ENCODE measurements around the gene NF1.
"Not testable (repeated sequence)": the region's sequence is repeated elsewhere in the genome, so short reads cannot be mapped to it uniquely, and the experiment has no call there.

Gene NF1

DNA sequence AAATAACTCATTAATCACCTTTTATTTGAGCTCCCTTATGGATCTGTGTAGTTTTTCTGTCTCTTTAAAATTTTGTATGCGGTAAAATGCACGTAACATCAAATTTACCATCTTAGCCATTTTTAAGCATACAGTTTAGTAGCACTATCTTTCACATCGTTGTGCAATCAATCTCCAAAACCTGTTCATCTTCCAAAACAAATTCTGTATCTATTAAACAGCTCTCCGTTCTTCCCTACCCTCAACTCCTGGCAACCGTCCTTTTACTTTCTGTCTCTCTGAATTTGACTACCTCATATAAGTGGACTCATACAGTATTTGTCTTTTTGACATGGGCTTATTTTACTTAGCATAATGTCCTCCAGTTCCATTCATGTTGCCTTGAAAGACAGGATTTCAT is 100.5 kb downstream of the NF1 start:
- TF ChIP-seq, protein P1, sequence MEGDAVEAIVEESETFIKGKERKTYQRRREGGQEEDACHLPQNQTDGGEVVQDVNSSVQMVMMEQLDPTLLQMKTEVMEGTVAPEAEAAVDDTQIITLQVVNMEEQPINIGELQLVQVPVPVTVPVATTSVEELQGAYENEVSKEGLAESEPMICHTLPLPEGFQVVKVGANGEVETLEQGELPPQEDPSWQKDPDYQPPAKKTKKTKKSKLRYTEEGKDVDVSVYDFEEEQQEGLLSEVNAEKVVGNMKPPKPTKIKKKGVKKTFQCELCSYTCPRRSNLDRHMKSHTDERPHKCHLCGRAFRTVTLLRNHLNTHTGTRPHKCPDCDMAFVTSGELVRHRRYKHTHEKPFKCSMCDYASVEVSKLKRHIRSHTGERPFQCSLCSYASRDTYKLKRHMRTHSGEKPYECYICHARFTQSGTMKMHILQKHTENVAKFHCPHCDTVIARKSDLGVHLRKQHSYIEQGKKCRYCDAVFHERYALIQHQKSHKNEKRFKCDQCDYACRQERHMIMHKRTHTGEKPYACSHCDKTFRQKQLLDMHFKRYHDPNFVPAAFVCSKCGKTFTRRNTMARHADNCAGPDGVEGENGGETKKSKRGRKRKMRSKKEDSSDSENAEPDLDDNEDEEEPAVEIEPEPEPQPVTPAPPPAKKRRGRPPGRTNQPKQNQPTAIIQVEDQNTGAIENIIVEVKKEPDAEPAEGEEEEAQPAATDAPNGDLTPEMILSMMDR (IDR thresholded peaks at IDR 0.05), result no peak
- no peak overlapping the region for H3K4me3 ChIP-seq
- no peak overlapping the region for H3K27ac ChIP-seq
- no peak for DNase-seq (ENCODE audit: low spot score)

DNA sequence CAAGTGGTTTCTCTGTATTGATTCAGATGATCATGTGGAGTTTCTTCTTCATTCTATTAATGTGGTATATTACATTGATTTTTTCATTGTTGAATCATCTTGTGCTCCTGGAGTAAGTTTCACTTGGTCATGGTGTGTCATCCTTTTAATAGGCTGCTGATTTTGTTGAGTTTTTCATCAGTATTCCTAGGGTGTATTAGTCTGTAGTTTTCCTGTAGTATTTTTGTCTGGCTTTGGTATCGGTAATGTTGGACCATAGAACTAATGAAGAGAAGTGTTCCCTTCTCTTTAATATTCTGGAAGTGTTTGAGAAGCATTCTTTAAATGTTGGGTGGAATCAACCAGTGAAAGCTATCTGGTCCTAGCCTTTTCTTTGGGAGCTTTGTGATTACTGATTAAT is 103.2 kb downstream of the NF1 start:
- DNase-seq (ENCODE audit: low spot score), result no peak
- no peak overlapping the region for H3K4me3 ChIP-seq
- no peak overlapping the region for H3K27ac ChIP-seq
- TF ChIP-seq, protein P1 (IDR thresholded peaks at IDR 0.05), result no peak

DNA sequence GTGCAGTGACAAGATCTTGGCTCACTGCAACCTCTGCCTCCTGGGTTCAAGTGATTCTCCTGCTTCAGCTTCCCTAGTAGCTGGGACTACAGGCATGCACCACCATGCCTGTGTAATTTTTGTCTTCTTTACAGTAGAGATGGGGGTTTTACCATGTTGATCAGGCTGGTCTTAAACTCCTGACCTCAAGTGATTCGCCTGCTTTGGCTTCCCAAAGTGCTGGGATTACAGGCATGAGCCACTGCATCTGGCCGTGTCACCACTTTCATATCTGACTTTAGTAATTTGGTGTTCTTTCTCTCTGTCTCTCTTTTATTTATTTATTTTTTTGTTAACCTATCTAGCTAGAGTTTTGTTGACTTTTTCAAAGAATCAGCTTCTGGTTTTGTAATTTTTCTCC is 103.9 kb downstream of the NF1 start:
- H3K4me3 ChIP-seq; H3K27ac ChIP-seq; DNase-seq (ENCODE audit: low spot score): not testable (repeated sequence)

DNA sequence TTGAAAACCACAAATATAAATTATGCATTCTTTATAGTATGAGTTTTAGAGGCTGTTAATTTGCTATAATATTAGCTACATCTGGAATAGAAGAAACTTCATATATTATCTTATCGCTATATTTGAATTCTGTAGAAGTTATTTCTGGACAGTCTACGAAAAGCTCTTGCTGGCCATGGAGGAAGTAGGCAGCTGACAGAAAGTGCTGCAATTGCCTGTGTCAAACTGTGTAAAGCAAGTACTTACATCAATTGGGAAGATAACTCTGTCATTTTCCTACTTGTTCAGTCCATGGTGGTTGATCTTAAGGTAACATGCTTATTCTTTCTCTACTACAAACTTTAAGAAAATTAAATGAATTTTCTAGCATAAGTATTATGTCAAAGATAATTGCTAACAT is 105.5 kb downstream of the NF1 start:
- no peak for DNase-seq (ENCODE audit: low spot score)
- H3K4me3 ChIP-seq, result no peak overlapping the region
- H3K27ac ChIP-seq, result no peak overlapping the region
- TF ChIP-seq, protein P1 (IDR thresholded peaks at IDR 0.05), result no peak

DNA sequence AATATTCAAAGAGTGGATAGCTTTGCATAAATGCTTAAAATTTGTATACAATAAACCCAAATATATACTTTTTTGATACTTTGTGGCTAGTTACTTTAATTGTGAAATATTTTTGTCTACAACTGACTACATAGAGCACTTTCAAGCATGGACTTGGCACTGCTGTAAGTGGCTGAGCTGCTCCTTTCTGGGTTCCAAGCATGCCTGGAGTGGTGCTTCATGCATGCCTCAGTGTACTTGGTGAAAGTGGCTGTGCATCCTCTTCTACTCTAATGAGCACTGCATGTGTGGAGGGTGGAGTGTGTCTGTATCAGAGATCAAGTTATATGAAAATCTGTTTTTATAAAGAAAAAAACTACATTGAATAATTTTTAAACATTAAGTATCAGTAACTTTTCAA is 108.2 kb downstream of the NF1 start:
- DNase-seq (ENCODE audit: low spot score), result no peak
- TF ChIP-seq, protein P1 (IDR thresholded peaks at IDR 0.05), result no peak
- Histone ChIP-seq H3K4me3 (no peak overlapping the region), H3K27ac (no peak overlapping the region)

DNA sequence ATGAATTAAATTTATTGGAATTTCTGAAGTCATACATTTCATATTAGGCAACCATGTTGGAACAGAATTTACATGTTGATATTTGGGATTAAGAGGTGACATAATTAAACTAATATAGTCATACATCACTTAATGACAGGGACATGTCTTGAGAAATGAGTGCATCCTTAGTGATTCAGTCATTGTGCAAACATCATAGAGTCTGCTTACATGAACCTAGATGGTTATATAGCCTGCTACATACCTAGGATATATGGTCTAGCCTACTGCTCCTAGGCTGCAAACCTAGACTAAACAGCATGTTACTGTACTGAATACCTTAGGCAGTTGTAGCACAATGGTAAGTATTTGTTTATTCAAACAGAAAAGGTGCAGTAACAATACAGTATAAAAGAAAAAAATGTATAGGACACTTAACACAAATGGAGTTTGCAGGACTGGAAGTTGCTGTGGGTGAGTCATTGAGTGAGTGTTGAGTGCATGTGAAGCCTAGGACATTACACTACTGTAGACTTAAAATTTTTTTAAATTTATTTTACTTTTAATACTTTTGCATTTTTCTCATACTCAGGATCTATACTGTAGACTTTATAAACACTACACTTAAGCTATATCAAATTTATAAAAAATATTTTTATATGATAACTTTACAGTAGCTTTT is 116.7 kb downstream of the NF1 start:
- DNase-seq (ENCODE audit: low spot score), result no peak
- TF ChIP-seq, protein P1 (IDR thresholded peaks at IDR 0.05), result no peak
- Histone ChIP-seq H3K4me3 (no peak overlapping the region), H3K27ac (no peak overlapping the region)

DNA sequence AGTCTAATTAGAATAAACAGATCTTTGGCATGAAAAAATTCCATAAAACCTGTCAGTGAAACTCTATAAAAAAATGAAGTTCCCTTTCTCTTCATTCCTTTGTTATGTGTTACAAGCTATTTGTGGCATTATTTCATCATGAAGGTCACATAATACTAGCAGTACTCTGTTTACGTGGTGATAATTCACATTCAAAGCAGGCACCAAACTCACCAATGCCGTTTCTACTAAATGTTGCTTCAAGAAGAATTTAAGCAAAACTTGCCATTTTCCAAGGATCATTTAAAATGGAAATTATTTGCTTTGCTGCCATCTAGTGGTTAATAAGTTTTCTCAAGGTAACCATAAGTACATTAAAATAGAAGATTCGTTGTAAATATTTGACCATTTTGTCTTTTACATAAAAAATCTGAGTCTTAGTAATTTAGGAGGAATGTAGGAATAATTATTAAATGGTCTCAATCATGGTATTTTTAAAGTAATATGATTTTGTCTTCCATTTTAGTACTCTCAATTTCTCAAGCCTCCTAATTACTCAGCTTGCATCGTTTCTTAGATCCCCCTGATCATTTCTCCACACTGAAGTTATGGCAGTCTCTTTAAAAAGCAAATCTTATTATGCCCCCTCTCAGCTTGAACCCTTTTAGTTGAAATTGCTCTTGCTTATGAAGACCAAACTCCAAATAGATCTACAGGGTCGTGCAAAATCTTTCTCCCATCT is 121.4 kb downstream of the NF1 start:
- no peak for DNase-seq (ENCODE audit: low spot score)
- Histone ChIP-seq H3K27ac (peak overlapping the region in 1 of 2 donors; percentile 6), H3K4me3 (no peak overlapping the region)
- TF ChIP-seq, protein P1 (IDR thresholded peaks at IDR 0.05), result peak; percentile 26
